K562 (cell line): ENCODE results near the gene AHCYL1. TPM values are rescaled to one million over a fixed set of nuclear protein-coding genes. Genes with fewer than 3 reads are reported as not detected.

Source experiments
- ASH1L ChIP-seq: fragments of 450-650 bp; IDR thresholded peaks from 2 replicates; pipeline ENCODE4 v1.6.1; 2018; ENCODE audit warnings: borderline replicate concordance, mild to moderate bottlenecking, low read depth; ENCODE audit not compliant: partially characterized antibody
- CEBPB ChIP-seq: fragments of 450-650 bp; IDR thresholded peaks from 2 replicates; pipeline ENCODE4 v1.6.1; 2016; ENCODE audit warnings: missing genetic modification characterization, missing compliant biosample characterization
- CEBPZ ChIP-seq: fragments of 150-350 bp; IDR thresholded peaks from 2 replicates; pipeline ENCODE4 v1.6.1; 2014; ENCODE audit warnings: low read depth, mild to moderate bottlenecking, low read length, borderline replicate concordance
- E2F6 ChIP-seq, 2 experiments: IDR thresholded peaks; 2 replicates each; pipeline ENCODE4 v1.6.1; 2011; ENCODE audit warnings: borderline replicate concordance in 1 of 2, control low read depth in 1 of 2, low read depth in 1 of 2, low read length in 1 of 2, mild to moderate bottlenecking in 1 of 2, mixed read lengths in 1 of 2, moderate library complexity in 1 of 2; ENCODE audit not compliant: insufficient read depth in 1 of 2, insufficient read length in 1 of 2, poor library complexity in 1 of 2, severe bottlenecking in 1 of 2; ENCODE audit errors: extremely low read depth in 1 of 2
- ETS2 ChIP-seq: IDR thresholded peaks from 2 replicates; pipeline ENCODE4 v1.6.1; 2016; ENCODE audit warnings: borderline replicate concordance, missing genetic modification characterization, mild to moderate bottlenecking, moderate library complexity, missing compliant biosample characterization; ENCODE audit not compliant: poor library complexity, severe bottlenecking
- FOXJ2 ChIP-seq: fragments of 200-800 bp; sonication (Bioruptor generic); IDR thresholded peaks from 2 replicates; pipeline ENCODE4 v1.6.1; 2016; ENCODE audit warnings: missing genetic modification characterization, missing compliant biosample characterization
- GABPA ChIP-seq: fragments of 200-800 bp; sonication (Bioruptor generic); conservative IDR thresholded peaks from 2 replicates; pipeline ENCODE4 v1.6.1; 2016; ENCODE audit warnings: low read depth, missing genetic modification characterization, missing compliant biosample characterization
- GABPB2 ChIP-seq: fragments of 250-450 bp; sonication (Bioruptor Pico); conservative IDR thresholded peaks from 2 replicates; pipeline ENCODE4 v1.5.1; 2021; ENCODE audit warnings: mild to moderate bottlenecking
- HDAC1 ChIP-seq, 2 experiments: fragments of 450-650 bp; IDR thresholded peaks; 2 replicates each; pipeline ENCODE4 v1.6.1; 2016 to 2017; ENCODE audit warnings: inconsistent platforms in 1 of 2, mild to moderate bottlenecking in 1 of 2, moderate library complexity in 1 of 2
- KDM5B ChIP-seq: fragments of 200-600 bp; sonication (generic); IDR thresholded peaks from 2 replicates; pipeline ENCODE4 v1.6.1; 2012; ENCODE audit warnings: low read depth, mild to moderate bottlenecking, moderate library complexity, low read length, control low read depth, inconsistent platforms; ENCODE audit not compliant: insufficient replicate concordance
- LEF1 ChIP-seq: fragments of 450-650 bp; IDR thresholded peaks from 2 replicates; pipeline ENCODE4 v1.6.1; 2016; ENCODE audit warnings: mild to moderate bottlenecking
- MTF1 ChIP-seq: fragments of 250-450 bp; sonication (Bioruptor Pico); IDR thresholded peaks from 2 replicates; pipeline ENCODE4 v1.9.0; 2021; ENCODE audit warnings: moderate library complexity, mild to moderate bottlenecking, inconsistent platforms, borderline replicate concordance
- polyA plus RNA-seq, 8 experiments: library from polyadenylated mRNA; depleted of rRNA in 4 of 8; stranded (reverse) in 5 of 8; unstranded in 3 of 8; fragments of >200 nt; fragmentation: Nextera tagmentation in 2 of 8; fragmentation: Illumina TruSeq in 1 of 8; extraction: Ambion mirVana in 2 of 8; extraction: Trizol in 1 of 8; gene quantifications; 2 replicates each; pipeline versions ENCODE4 v1.2.1 to v1.2.3, GENCODE V29; 2011 to 2014; ENCODE audit warnings: inconsistent platforms in 1 of 8, missing spikeins in 1 of 8
- total RNA-seq, 7 experiments: library from RNA; depleted of rRNA in 6 of 7; stranded (reverse); fragments of >200 nt in 6 of 7; fragmentation: Illumina TruSeq in 2 of 7; extraction: Trizol in 2 of 7; gene quantifications; 2 replicates each; pipeline versions ENCODE4 v1.2.1 to v1.2.3, GENCODE V29; 2011 to 2021; ENCODE audit warnings: low replicate concordance in 1 of 7
- TF ChIP-seq, protein P1 (sequence below): sonication (generic); formaldehyde crosslinking; IDR thresholded peaks from 2 replicates; pipeline ENCODE4 v1.4.0; 2020; ENCODE audit warnings: mild to moderate bottlenecking, missing genetic modification reagents
- TF ChIP-seq, protein P2 (sequence below): sonication (generic); formaldehyde crosslinking; IDR thresholded peaks from 2 replicates; pipeline ENCODE4 v1.8.0; 2022; ENCODE audit warnings: missing genetic modification reagents, mild to moderate bottlenecking, borderline replicate concordance

The AHCYL1 gene
- total and polyA plus RNA-seq, 9 of the 15 experiments (the other 6 are each of a cell fraction or from before 2014, with no cell fraction given) = 27.3 to 118 (median 44.5) TPM

- TF ChIP-seq FOXJ2 = peak; percentile 98
- TF ChIP-seq, protein P1, sequence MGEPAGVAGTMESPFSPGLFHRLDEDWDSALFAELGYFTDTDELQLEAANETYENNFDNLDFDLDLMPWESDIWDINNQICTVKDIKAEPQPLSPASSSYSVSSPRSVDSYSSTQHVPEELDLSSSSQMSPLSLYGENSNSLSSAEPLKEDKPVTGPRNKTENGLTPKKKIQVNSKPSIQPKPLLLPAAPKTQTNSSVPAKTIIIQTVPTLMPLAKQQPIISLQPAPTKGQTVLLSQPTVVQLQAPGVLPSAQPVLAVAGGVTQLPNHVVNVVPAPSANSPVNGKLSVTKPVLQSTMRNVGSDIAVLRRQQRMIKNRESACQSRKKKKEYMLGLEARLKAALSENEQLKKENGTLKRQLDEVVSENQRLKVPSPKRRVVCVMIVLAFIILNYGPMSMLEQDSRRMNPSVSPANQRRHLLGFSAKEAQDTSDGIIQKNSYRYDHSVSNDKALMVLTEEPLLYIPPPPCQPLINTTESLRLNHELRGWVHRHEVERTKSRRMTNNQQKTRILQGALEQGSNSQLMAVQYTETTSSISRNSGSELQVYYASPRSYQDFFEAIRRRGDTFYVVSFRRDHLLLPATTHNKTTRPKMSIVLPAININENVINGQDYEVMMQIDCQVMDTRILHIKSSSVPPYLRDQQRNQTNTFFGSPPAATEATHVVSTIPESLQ (CRISPR knock-in tag) = no peak
- TF ChIP-seq E2F6 (IDR thresholded peaks at IDR 0.05; ENCODE audit: borderline replicate concordance in 1 of 2, extremely low read depth in 1 of 2, insufficient read depth in 1 of 2, insufficient read length in 1 of 2, low read depth in 1 of 2, low read length in 1 of 2, poor library complexity in 1 of 2, severe bottlenecking in 1 of 2) = peak in 1 of 2 experiments; percentile 25
- TF ChIP-seq, protein P2, sequence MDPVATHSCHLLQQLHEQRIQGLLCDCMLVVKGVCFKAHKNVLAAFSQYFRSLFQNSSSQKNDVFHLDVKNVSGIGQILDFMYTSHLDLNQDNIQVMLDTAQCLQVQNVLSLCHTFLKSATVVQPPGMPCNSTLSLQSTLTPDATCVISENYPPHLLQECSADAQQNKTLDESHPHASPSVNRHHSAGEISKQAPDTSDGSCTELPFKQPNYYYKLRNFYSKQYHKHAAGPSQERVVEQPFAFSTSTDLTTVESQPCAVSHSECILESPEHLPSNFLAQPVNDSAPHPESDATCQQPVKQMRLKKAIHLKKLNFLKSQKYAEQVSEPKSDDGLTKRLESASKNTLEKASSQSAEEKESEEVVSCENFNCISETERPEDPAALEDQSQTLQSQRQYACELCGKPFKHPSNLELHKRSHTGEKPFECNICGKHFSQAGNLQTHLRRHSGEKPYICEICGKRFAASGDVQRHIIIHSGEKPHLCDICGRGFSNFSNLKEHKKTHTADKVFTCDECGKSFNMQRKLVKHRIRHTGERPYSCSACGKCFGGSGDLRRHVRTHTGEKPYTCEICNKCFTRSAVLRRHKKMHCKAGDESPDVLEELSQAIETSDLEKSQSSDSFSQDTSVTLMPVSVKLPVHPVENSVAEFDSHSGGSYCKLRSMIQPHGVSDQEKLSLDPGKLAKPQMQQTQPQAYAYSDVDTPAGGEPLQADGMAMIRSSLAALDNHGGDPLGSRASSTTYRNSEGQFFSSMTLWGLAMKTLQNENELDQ = no peak
- TF ChIP-seq CEBPB (tag) = peak; percentile 92
- peak; percentile 80 for TF ChIP-seq KDM5B
- TF ChIP-seq CEBPZ = no peak
- peak in 1 of 2 experiments; percentile 74; a peak in 2 of 4 replicates for TF ChIP-seq HDAC1 (IDR thresholded peaks at IDR 0.05)
- TF ChIP-seq LEF1 = no peak
- no peak for TF ChIP-seq GABPB2 (CRISPR knock-in tag)
- no peak for TF ChIP-seq MTF1 (CRISPR knock-in tag)
- peak; percentile 80 for TF ChIP-seq ASH1L
- peak; percentile 30 for TF ChIP-seq ETS2
- TF ChIP-seq GABPA (tag) = peak; percentile 81
These were observed 50.1 kb downstream of the AHCYL1 start, which contains the start of gene STRIP1 (continued) for GRCh38 chr1:110034451-110035235.
